GM12878 (cell line): ENCODE data around the gene AIDA.

ENCODE experiments used
- CREM ChIP-seq: IDR thresholded peaks from 2 replicates; pipeline ENCODE4 v1.6.1; 2014; ENCODE audit warnings: antibody characterized with exemption, low read depth
- CTCF ChIP-seq, 3 experiments: IDR thresholded peaks in 2 of 3; conservative IDR thresholded peaks in 1 of 3; 2 replicates each; pipeline ENCODE4 v1.5.1; 2011; ENCODE audit warnings: low read depth in 3 of 3, low read length in 3 of 3, mild to moderate bottlenecking in 3 of 3, control low read depth in 2 of 3, moderate library complexity in 2 of 3, inconsistent platforms in 1 of 3, mixed read lengths in 1 of 3; ENCODE audit not compliant: control insufficient read depth in 2 of 3, insufficient read depth in 1 of 3; ENCODE audit errors: extremely low read depth in 1 of 3
- POLR2AphosphoS2 ChIP-seq: IDR thresholded peaks from 2 replicates; pipeline ENCODE4 v1.6.1; 2011; ENCODE audit warnings: low read depth, mild to moderate bottlenecking, low read length, improper control_type of control experiment, moderate library complexity
- POLR2AphosphoS5 ChIP-seq: IDR thresholded peaks from 2 replicates; pipeline ENCODE4 v1.6.1; 2011; ENCODE audit warnings: mild to moderate bottlenecking, low read length, inconsistent platforms

GRCh38 chr1:222657899-222658298, 54.4 kb downstream of the AIDA start:
- no peak for TF ChIP-seq CTCF (IDR thresholded peaks at IDR 0.05 in 2 of 3, conservative IDR thresholded peaks at IDR 0.05 in 1 of 3; ENCODE audit: control insufficient read depth in 2 of 3, extremely low read depth in 1 of 3, insufficient read depth in 1 of 3, low read depth in 3 of 3, low read length in 3 of 3)
- no peak for TF ChIP-seq POLR2AphosphoS2
- TF ChIP-seq CREM, result no peak
- no peak for TF ChIP-seq POLR2AphosphoS5
